HEK293T (cell line): Measurements from ENCODE around the gene ITPKB.

Experiments used
- BHLHE40 ChIP-seq: fragments of 450-650 bp; IDR thresholded peaks from 2 replicates; pipeline ENCODE4 v1.6.1; 2016; ENCODE audit warnings: mild to moderate bottlenecking, moderate library complexity, borderline replicate concordance
- ELF4 ChIP-seq: fragments of 450-650 bp; IDR thresholded peaks from 2 replicates; pipeline ENCODE4 v1.6.1; 2017; ENCODE audit warnings: antibody characterized with exemption
- FOXA1 ChIP-seq: fragments of 450-650 bp; IDR thresholded peaks from 2 replicates; pipeline ENCODE4 v1.6.1; 2016; ENCODE audit warnings: mild to moderate bottlenecking
- FOXK2 ChIP-seq: fragments of 450-650 bp; IDR thresholded peaks from 2 replicates; pipeline ENCODE4 v1.6.1; 2016; ENCODE audit warnings: mild to moderate bottlenecking
- FOXM1 ChIP-seq: fragments of 450-650 bp; IDR thresholded peaks from 2 replicates; pipeline ENCODE4 v1.6.1; 2017; ENCODE audit warnings: mild to moderate bottlenecking, borderline replicate concordance
- HDGF ChIP-seq: fragments of 450-650 bp; IDR thresholded peaks from 2 replicates; pipeline ENCODE4 v1.6.1; 2017; ENCODE audit warnings: antibody characterized with exemption, borderline replicate concordance
- LEF1 ChIP-seq: fragments of 450-650 bp; IDR thresholded peaks from 2 replicates; pipeline ENCODE4 v1.6.1; 2017; ENCODE audit warnings: mild to moderate bottlenecking, borderline replicate concordance
- NFRKB ChIP-seq: fragments of 450-650 bp; IDR thresholded peaks from 2 replicates; pipeline ENCODE4 v1.6.1; 2016; ENCODE audit warnings: mild to moderate bottlenecking, moderate library complexity
- SP1 ChIP-seq: fragments of 450-650 bp; IDR thresholded peaks from 2 replicates; pipeline ENCODE4 v1.6.1; 2017
- SUZ12 ChIP-seq: fragments of 450-650 bp; IDR thresholded peaks from 2 replicates; pipeline ENCODE4 v1.6.1; 2016; ENCODE audit warnings: mild to moderate bottlenecking
- TARDBP ChIP-seq: fragments of 450-650 bp; IDR thresholded peaks from 2 replicates; pipeline ENCODE4 v1.6.1; 2016
- ZNF384 ChIP-seq: fragments of 450-650 bp; IDR thresholded peaks from 2 replicates; pipeline ENCODE4 v1.6.1; 2016

- TF ChIP-seq FOXM1 (no peak), SP1 (no peak), ZNF384 (no peak), ELF4 (no peak), TARDBP (no peak), SUZ12 (no peak), LEF1 (no peak), FOXK2 (no peak), NFRKB (no peak), HDGF (no peak), BHLHE40 (no peak), FOXA1 (no peak)
These were observed 90.7 kb downstream of the ITPKB start for GRCh38 chr1:226648421-226648820.
